Urinary bladder (tissue), 4 donors: ENCODE results near the gene NRIP3. TPM values are rescaled to one million over a fixed set of nuclear protein-coding genes. Genes with fewer than 3 reads are reported as not detected.
"Not testable (repeated sequence)": the region's sequence is repeated elsewhere in the genome, so short reads cannot be mapped to it uniquely, and the experiment has no call there.

Source experiments
- DNase-seq: peaks from one replicate; pipeline ENCODE4 v3.0.0-alpha.2; 2015; ENCODE audit errors: extremely low spot score
- H3K27ac ChIP-seq: one replicate; pipeline ENCODE4 v1.5.1; 2013; ENCODE audit warnings: low read depth, mild to moderate bottlenecking, moderate library complexity
- H3K36me3 ChIP-seq: one replicate; pipeline ENCODE4 v1.6.1; 2013; ENCODE audit warnings: mild to moderate bottlenecking, moderate library complexity; ENCODE audit not compliant: insufficient read depth
- H3K4me1 ChIP-seq: one replicate; pipeline ENCODE4 v1.6.1; 2013; ENCODE audit warnings: mild to moderate bottlenecking, moderate library complexity; ENCODE audit not compliant: insufficient read depth
- H3K4me3 ChIP-seq: one replicate; pipeline ENCODE4 v1.5.1; 2013; ENCODE audit warnings: low read depth, low read length
- WGBS: extraction: QIAGEN DNeasy Blood & Tissue Kit; methylation state at CpG from one replicate; pipeline ENCODE4 v1.1.7; 2013; 5-methylcytosine and 5-hydroxymethylcytosine counted together
- polyA plus RNA-seq: library from polyadenylated mRNA; stranded (reverse); fragments of 200-250 nt; gene quantifications from one replicate; pipeline ENCODE4 v1.2.3, GENCODE V29; 2013
- small RNA-seq: library from RNA; depleted of rRNA; stranded (forward); fragments of <200 nt; gene quantifications from one replicate; pipeline ENCODE3, GENCODE V24; 2014
- total RNA-seq: library from RNA; depleted of rRNA; stranded (reverse); fragments of >200 nt; gene quantifications from one replicate; pipeline ENCODE4 v1.2.3, GENCODE V29; 2014
- donor health status: healthy with polysubstance abuse.
- donor health status: healthy.

Gene NRIP3
- total and polyA plus RNA-seq, 2 donors: 2.1 to 3.1 TPM

GRCh38 chr11:8947230-8947943 is 56.4 kb downstream of the NRIP3 start:
- 59% methylated on average over 4 of the region's 4 CpGs for WGBS
- Histone ChIP-seq H3K36me3 (peaks cover 4% of the 10 kb centered on the region), H3K27ac (no peak overlapping the region), H3K4me3 (no peak overlapping the region), H3K4me1 (no peaks in the 10 kb centered on the region)
- DNase-seq: no peak

- Histone ChIP-seq H3K27ac (no peak within 1 kb of the TSS), H3K4me3 (no peak within 1 kb of the TSS), H3K36me3 (peaks cover 4% of the 10 kb centered on the region), H3K4me1 (no peaks in the 10 kb centered on the region)
- WGBS: 73% methylated on average over 5 of the region's 5 CpGs
- no peak for DNase-seq
These were observed 61.2 kb downstream of the NRIP3 start, which contains the start of gene ASCL3 for GRCh38 chr11:8942518-8943066. TSS of gene ASCL3 (minus strand) at chr11:8943016. CDS start at chr11:8938161, 4,855 bp downstream.

GRCh38 chr11:8941341-8942103 is 62.3 kb downstream of the NRIP3 start:
- Histone ChIP-seq H3K27ac (no peak overlapping the region), H3K4me3 (no peak overlapping the region), H3K4me1 (no peaks in the 10 kb centered on the region), H3K36me3 (no peaks in the 10 kb centered on the region)
- WGBS: 62% methylated on average over 8 of the region's 8 CpGs
- no peak for DNase-seq

DNA sequence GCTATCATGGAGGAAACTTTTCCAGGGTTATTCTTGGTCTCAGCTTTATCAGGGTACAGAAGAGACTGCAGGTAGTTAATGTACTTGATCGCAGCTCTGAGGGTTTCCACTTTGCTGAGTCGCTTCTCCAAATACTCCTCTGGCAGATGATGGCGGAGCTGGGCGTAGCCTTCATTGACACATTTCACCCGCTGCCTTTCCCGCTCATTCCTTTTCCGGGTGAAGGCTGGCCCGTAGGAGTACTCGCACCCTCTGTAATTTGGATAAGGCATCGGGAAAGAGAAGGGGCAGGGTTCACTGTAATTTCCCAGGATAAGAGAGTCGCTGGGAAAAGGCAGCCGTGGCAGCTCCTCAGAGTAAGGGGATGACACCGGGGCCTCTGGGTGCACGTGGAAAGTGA is 66.1 kb downstream of the NRIP3 start:
- Histone ChIP-seq H3K4me1 (no peaks in the 10 kb centered on the region), H3K36me3 (no peaks in the 10 kb centered on the region), H3K27ac (no peak overlapping the region), H3K4me3 (no peak overlapping the region)
- 91% methylated on average over 14 of the region's 14 CpGs for WGBS
- DNase-seq: no peak

DNA sequence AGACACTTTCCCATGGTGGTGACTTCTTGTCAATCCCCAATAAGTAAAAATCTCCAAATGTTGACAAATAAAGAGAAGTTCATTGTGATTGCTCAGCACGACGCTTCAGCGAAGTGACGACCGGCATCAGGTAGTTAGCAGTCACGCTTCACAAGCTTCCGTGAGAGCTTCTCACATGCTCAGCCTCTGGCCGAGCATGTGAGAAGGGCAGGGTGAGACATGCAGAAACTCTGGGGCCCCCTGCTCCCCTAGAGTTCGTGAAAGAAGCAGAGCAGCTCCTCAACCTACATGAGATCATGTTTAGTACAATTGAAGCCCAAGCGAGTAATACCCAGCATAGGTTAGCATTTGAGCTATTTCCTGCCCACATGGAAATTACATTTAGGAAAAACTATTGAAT is 66.6 kb downstream of the NRIP3 start:
- DNase-seq: no peak
- no peak overlapping the region for H3K27ac ChIP-seq
- WGBS: 86% methylated on average over 10 of the region's 10 CpGs
- no peaks in the 10 kb centered on the region for H3K36me3 ChIP-seq
- no peak overlapping the region for H3K4me3 ChIP-seq
- no peaks in the 10 kb centered on the region for H3K4me1 ChIP-seq

- H3K36me3 ChIP-seq, H3K4me1 ChIP-seq, H3K4me3 ChIP-seq, H3K27ac ChIP-seq, DNase-seq: not testable (repeated sequence)
- 97% methylated on average over 2 of the region's 2 CpGs for WGBS
These were observed 68.0 kb downstream of the NRIP3 start for GRCh38 chr11:8935789-8936188.

DNA sequence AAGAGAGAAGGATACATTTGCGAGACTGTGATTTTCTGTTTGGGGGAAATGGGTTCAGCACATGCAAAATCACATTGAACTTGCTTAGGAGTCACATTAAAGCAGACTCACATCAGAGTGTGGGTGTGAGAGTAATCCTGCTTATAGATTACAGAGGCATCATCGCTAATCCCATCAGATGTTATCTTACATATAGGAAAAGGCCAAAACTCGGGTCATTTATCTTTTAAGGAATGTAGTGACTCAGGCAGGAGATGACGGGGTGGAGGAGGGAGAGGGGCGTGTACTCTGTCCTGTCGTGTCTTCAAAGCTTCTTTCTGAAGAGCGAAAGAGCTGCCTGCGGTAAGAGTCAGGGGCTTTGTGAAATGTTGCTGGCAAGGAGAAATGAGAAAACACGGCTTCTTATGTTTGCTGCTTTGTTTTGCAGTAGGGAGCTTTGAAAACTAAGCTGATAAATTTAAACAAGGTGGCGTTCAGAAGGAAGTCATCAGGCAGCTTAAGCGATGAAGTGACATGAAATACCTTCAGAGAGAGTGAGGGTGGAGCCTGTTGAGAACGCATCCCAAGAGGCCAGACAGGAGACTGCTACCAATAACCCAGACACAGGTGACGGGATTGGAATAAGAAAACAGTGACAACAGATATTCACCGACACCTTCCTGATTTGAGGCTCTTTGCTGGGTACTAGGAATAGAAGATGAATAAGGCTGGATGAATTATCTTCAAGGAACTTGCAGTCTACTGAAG is 68.9 kb downstream of the NRIP3 start:
- H3K27ac ChIP-seq: no peak overlapping the region
- H3K4me3 ChIP-seq: no peak overlapping the region
- no peaks in the 10 kb centered on the region for H3K4me1 ChIP-seq
- WGBS: 29% methylated on average over 14 of the region's 14 CpGs
- no peaks in the 10 kb centered on the region for H3K36me3 ChIP-seq
- DNase-seq: no peak

- DNase-seq: no peak
- H3K4me1 ChIP-seq: no peaks in the 10 kb centered on the region
- WGBS: 96% methylated on average over 6 of the region's 6 CpGs
- no peak overlapping the region for H3K4me3 ChIP-seq
- no peaks in the 10 kb centered on the region for H3K36me3 ChIP-seq
- no peak overlapping the region for H3K27ac ChIP-seq
These were observed 69.9 kb downstream of the NRIP3 start for GRCh38 chr11:8933931-8934330.

GRCh38 chr11:8932564-8933180 is 71.1 kb downstream of the NRIP3 start, which contains the start of gene C11orf16:
TSS of gene C11orf16 (minus strand) at chr11:8932947. CDS start at chr11:8932308, 639 bp downstream.
- Histone ChIP-seq H3K27ac (no peak within 1 kb of the TSS), H3K4me1 (no peaks in the 10 kb centered on the region), H3K4me3 (no peak within 1 kb of the TSS), H3K36me3 (no peaks in the 10 kb centered on the region)
- WGBS: 76% methylated on average over 12 of the region's 12 CpGs
- DNase-seq: no peak

Small RNA genes within 50 kb of the gene (small RNA-seq; reads per million reads assigned to genes)
- not detected for gene RF00019

Other genes starting within 250 kb of the NRIP3 start
- gene AKIP1, start 92.8 kb downstream of the NRIP3 start, total RNA-seq: 18.7 TPM
- 30.7 TPM for gene AKIP1, start 92.8 kb downstream of the NRIP3 start, polyA plus RNA-seq
- gene C11orf16, start 71.1 kb downstream of the NRIP3 start, total RNA-seq: not detected
- not detected for gene C11orf16, start 71.1 kb downstream of the NRIP3 start, polyA plus RNA-seq
- not detected for gene ASCL3, start 61.0 kb downstream of the NRIP3 start, total RNA-seq
- gene ASCL3, start 61.0 kb downstream of the NRIP3 start, polyA plus RNA-seq: not detected
- gene TMEM9B, start 39.6 kb downstream of the NRIP3 start, total RNA-seq: 30.0 TPM
- gene TMEM9B, start 39.6 kb downstream of the NRIP3 start, polyA plus RNA-seq: 27.3 TPM
- gene SCUBE2, start 87.6 kb upstream of the NRIP3 start, total RNA-seq: 121 TPM
- 24.5 TPM for gene SCUBE2, start 87.6 kb upstream of the NRIP3 start, polyA plus RNA-seq